OCI-LY3 (cell line): ENCODE measurements around the gene TMEFF2.

Experiments used
- H2AFZ ChIP-seq: fragments of 200-600, 300-600 bp; shearing (Covaris generic); 2 replicates; pipeline ENCODE4 v1.6.0; 2014; ENCODE audit warnings: antibody characterized with exemption, low read depth, low read length
- H3K27ac ChIP-seq: fragments of 200-600, 300-600 bp; sonication (generic); 2 replicates; pipeline ENCODE4 v1.5.1; 2014; ENCODE audit warnings: mild to moderate bottlenecking, low read length, moderate library complexity, mixed read lengths
- H3K27me3 ChIP-seq: fragments of 200-600, 300-600 bp; sonication (generic); 2 replicates; pipeline ENCODE4 v1.6.1; 2014; ENCODE audit warnings: low read depth, low read length, mixed read lengths
- H3K36me3 ChIP-seq: fragments of 200-600, 300-600 bp; sonication (generic); replicated peaks from 2 replicates; pipeline ENCODE3; 2014; ENCODE audit warnings: low read depth, low read length, mixed read lengths
- H3K4me1 ChIP-seq: fragments of 300-600, 200-600 bp; sonication (generic); 2 replicates; pipeline ENCODE4 v1.6.1; 2014; ENCODE audit warnings: low read length, mixed read lengths
- H3K4me2 ChIP-seq: fragments of 200-600, 300-600 bp; sonication (generic); 2 replicates; pipeline ENCODE4 v1.6.1; 2014; ENCODE audit warnings: low read length, mixed read lengths
- H3K4me3 ChIP-seq: fragments of 300-600, 200-600 bp; sonication (generic); 2 replicates; pipeline ENCODE4 v1.5.1; 2014; ENCODE audit warnings: antibody characterized with exemption, mild to moderate bottlenecking, low read length, moderate library complexity
- H3K79me2 ChIP-seq: fragments of 300-600, 200-600 bp; shearing (Covaris generic); 2 replicates; pipeline ENCODE4 v1.6.1; 2014; ENCODE audit warnings: mild to moderate bottlenecking, low read length, mixed read lengths
- H3K9ac ChIP-seq: fragments of 300-600, 200-600 bp; shearing (Covaris generic); 2 replicates; pipeline ENCODE4 v1.6.0; 2014; ENCODE audit warnings: mild to moderate bottlenecking, low read length, moderate library complexity
- H3K9me3 ChIP-seq: fragments of 200-600, 300-600 bp; shearing (Covaris generic); 2 replicates; pipeline ENCODE4 v1.6.1; 2014; ENCODE audit warnings: low read length, mixed read lengths; ENCODE audit not compliant: insufficient read depth
- H4K20me1 ChIP-seq: fragments of 200-600, 300-600 bp; sonication (generic); 2 replicates; pipeline ENCODE4 v1.6.1; 2016; ENCODE audit warnings: low read length, mixed read lengths; ENCODE audit not compliant: insufficient read depth
- EZH2phosphoT487 ChIP-seq: fragments of 200-600 bp; shearing (Covaris generic); IDR thresholded peaks from 2 replicates; pipeline ENCODE4 v1.6.1; 2018; ENCODE audit warnings: antibody characterized with exemption, mixed run types, low read depth
- TF ChIP-seq, protein P1 (sequence below): fragments of 200-600, 300-600 bp; sonication (generic); IDR thresholded peaks from 2 replicates; pipeline ENCODE4 v1.5.1; 2014; ENCODE audit warnings: antibody characterized with exemption, low read length, low read depth

TMEFF2 gene

GRCh38 chr2:192184349-192184748 is 10.4 kb downstream of the TMEFF2 start:
- H3K4me3 ChIP-seq: no peak overlapping the region
- no peak overlapping the region for H3K9ac ChIP-seq
- H3K9me3 ChIP-seq: no peaks in the 10 kb centered on the region
- no peaks in the 10 kb centered on the region for H3K79me2 ChIP-seq
- no peaks in the 10 kb centered on the region for H3K4me1 ChIP-seq
- no peak overlapping the region for H2AFZ ChIP-seq
- no peaks in the 10 kb centered on the region for H3K36me3 ChIP-seq
- no peak overlapping the region for H3K27ac ChIP-seq
- H4K20me1 ChIP-seq: no peaks in the 10 kb centered on the region
- TF ChIP-seq, protein P1, sequence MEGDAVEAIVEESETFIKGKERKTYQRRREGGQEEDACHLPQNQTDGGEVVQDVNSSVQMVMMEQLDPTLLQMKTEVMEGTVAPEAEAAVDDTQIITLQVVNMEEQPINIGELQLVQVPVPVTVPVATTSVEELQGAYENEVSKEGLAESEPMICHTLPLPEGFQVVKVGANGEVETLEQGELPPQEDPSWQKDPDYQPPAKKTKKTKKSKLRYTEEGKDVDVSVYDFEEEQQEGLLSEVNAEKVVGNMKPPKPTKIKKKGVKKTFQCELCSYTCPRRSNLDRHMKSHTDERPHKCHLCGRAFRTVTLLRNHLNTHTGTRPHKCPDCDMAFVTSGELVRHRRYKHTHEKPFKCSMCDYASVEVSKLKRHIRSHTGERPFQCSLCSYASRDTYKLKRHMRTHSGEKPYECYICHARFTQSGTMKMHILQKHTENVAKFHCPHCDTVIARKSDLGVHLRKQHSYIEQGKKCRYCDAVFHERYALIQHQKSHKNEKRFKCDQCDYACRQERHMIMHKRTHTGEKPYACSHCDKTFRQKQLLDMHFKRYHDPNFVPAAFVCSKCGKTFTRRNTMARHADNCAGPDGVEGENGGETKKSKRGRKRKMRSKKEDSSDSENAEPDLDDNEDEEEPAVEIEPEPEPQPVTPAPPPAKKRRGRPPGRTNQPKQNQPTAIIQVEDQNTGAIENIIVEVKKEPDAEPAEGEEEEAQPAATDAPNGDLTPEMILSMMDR: no peak
- no peak for TF ChIP-seq EZH2phosphoT487
- no peaks in the 10 kb centered on the region for H3K27me3 ChIP-seq
- H3K4me2 ChIP-seq: no peak overlapping the region

GRCh38 chr2:192183296-192183695 is 11.4 kb downstream of the TMEFF2 start:
- H3K79me2 ChIP-seq: no peaks in the 10 kb centered on the region
- H4K20me1 ChIP-seq: no peaks in the 10 kb centered on the region
- no peaks in the 10 kb centered on the region for H3K36me3 ChIP-seq
- H3K4me2 ChIP-seq: no peak overlapping the region
- H3K27me3 ChIP-seq: no peaks in the 10 kb centered on the region
- no peak overlapping the region for H2AFZ ChIP-seq
- H3K9ac ChIP-seq: no peak overlapping the region
- TF ChIP-seq, protein P1: no peak
- no peak for TF ChIP-seq EZH2phosphoT487
- no peaks in the 10 kb centered on the region for H3K9me3 ChIP-seq
- no peak overlapping the region for H3K4me3 ChIP-seq
- H3K4me1 ChIP-seq: no peaks in the 10 kb centered on the region
- H3K27ac ChIP-seq: no peak overlapping the region

GRCh38 chr2:192166946-192167345 is 27.8 kb downstream of the TMEFF2 start:
- Histone ChIP-seq H3K27me3 (peaks cover 16% of the 10 kb centered on the region), H4K20me1 (no peaks in the 10 kb centered on the region), H3K79me2 (no peaks in the 10 kb centered on the region), H3K9me3 (no peaks in the 10 kb centered on the region), H2AFZ (no peak overlapping the region), H3K27ac (no peak overlapping the region), H3K36me3 (no peaks in the 10 kb centered on the region), H3K4me2 (no peak overlapping the region), H3K4me3 (no peak overlapping the region), H3K4me1 (peaks cover 11% of the 10 kb centered on the region), H3K9ac (no peak overlapping the region)
- no peak for TF ChIP-seq EZH2phosphoT487
- TF ChIP-seq, protein P1: no peak

GRCh38 chr2:192165842-192166241 is 28.9 kb downstream of the TMEFF2 start:
- Histone ChIP-seq H3K9me3 (no peaks in the 10 kb centered on the region), H3K79me2 (no peaks in the 10 kb centered on the region), H3K4me3 (no peak overlapping the region), H4K20me1 (no peaks in the 10 kb centered on the region), H2AFZ (no peak overlapping the region), H3K4me1 (peaks cover 18% of the 10 kb centered on the region), H3K27ac (no peak overlapping the region), H3K9ac (no peak overlapping the region), H3K4me2 (0 out of 2 replicates have a peak overlapping the region, but pooled peaks have one; percentile 1), H3K36me3 (no peaks in the 10 kb centered on the region), H3K27me3 (peaks cover 16% of the 10 kb centered on the region)
- TF ChIP-seq EZH2phosphoT487: no peak
- TF ChIP-seq, protein P1: no peak
